Thyroid gland (tissue), 4 donors: Measurements from ENCODE around the gene CD209.
"Not testable (repeated sequence)": the region's sequence is repeated elsewhere in the genome, so short reads cannot be mapped to it uniquely, and the experiment has no call there.

Source experiments
- CTCF ChIP-seq, 6 experiments: fragments of 200-600 bp in 3 of 6; fragments of 450-650 bp in 3 of 6; sonication (generic) in 3 of 6; IDR thresholded peaks; one replicate each; pipeline ENCODE4 v1.5.1; 2016 to 2019; ENCODE audit warnings: antibody characterized with exemption in 6 of 6, mild to moderate bottlenecking in 2 of 6, inconsistent platforms in 1 of 6, moderate library complexity in 1 of 6
- POLR2A ChIP-seq, 2 donors: fragments of 450-650 bp; IDR thresholded peaks; one replicate each; pipeline ENCODE4 v1.6.1; 2017; ENCODE audit warnings: antibody characterized with exemption in 2 of 2, mild to moderate bottlenecking in 2 of 2, moderate library complexity in 1 of 2

- not testable (repeated sequence) for TF ChIP-seq CTCF, POLR2A (IDR thresholded peaks at IDR 0.05)
These were observed 17.7 kb upstream of the CD209 start for GRCh38 chr19:7765043-7765442.
